ENCODE measurements around the gene BEX4. TPM values are rescaled to one million over a fixed set of nuclear protein-coding genes. Genes with fewer than 3 reads are reported as not detected.
"Not testable (repeated sequence)": the region's sequence is repeated elsewhere in the genome, so short reads cannot be mapped to it uniquely, and the experiment has no call there.

Gene BEX4
- polyA plus RNA-seq, 1 experiment, result 13.6 TPM

DNA sequence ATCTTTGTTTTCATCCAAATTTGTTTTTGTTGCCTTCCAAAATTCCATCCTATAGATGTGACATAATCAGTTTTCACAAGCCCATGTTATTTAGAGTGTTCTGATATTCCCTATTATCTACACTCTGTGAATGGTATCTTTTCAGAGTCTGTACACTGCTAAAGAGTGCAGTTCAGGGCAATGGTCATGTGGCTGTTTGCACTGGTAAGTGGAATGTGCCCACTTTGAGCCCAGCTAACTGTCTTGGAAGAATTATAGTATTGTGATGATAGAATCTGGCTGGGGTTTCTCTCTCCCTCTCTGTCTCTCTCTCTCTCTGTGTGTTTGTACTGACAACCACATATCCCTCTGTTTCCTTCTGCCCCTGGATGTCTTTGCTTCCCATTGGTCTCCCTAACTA, 37.4 kb upstream of the BEX4 start:
- DNase-seq (ENCODE audit: low read depth), result no peak
- no peak overlapping the region for H3K4me3 ChIP-seq (ENCODE audit: low read depth, low read length)
- ChIA-PET POLR2A (no interaction called here), CTCF (interaction anchor here (1.1 to 4.9 kb wide), 4 partner anchors 14 to 244 kb away, joined by 4 to 39 read pairs (median 7); no protein-coding TSS in a partner anchor)
- H3K36me3 ChIP-seq (ENCODE audit: control insufficient read depth, insufficient read depth, low read length), result no peaks in the 10 kb centered on the region
- no peaks in the 10 kb centered on the region for H3K27me3 ChIP-seq (ENCODE audit: control insufficient read depth, insufficient read depth, low read length)
- TF ChIP-seq, protein P1, sequence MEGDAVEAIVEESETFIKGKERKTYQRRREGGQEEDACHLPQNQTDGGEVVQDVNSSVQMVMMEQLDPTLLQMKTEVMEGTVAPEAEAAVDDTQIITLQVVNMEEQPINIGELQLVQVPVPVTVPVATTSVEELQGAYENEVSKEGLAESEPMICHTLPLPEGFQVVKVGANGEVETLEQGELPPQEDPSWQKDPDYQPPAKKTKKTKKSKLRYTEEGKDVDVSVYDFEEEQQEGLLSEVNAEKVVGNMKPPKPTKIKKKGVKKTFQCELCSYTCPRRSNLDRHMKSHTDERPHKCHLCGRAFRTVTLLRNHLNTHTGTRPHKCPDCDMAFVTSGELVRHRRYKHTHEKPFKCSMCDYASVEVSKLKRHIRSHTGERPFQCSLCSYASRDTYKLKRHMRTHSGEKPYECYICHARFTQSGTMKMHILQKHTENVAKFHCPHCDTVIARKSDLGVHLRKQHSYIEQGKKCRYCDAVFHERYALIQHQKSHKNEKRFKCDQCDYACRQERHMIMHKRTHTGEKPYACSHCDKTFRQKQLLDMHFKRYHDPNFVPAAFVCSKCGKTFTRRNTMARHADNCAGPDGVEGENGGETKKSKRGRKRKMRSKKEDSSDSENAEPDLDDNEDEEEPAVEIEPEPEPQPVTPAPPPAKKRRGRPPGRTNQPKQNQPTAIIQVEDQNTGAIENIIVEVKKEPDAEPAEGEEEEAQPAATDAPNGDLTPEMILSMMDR (IDR thresholded peaks at IDR 0.05; ENCODE audit: insufficient read depth, low read depth, low read length), result no peak

DNA sequence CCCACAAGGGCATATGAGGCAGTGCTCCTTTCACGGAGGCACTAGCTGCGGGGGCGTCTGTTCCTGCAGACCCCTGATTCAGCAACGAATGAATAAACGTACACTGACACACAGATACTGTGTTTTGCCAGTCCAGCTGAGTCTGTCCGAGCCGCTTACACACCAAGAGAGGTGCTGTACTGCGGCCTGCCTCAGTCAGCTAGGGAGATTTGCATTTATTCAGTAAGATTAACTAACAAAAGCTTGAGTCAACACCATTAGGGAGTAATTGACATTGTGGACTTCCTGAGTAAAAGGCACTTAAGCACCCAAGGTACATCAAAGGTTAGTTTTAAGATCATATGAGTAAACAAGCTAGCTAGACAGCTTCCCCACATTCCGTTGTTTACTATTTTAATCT, 31.0 kb upstream of the BEX4 start:
- no peak for DNase-seq (ENCODE audit: low read depth)
- ChIA-PET CTCF (no interaction called here), POLR2A (no interaction called here)
- TF ChIP-seq, protein P1 (IDR thresholded peaks at IDR 0.05; ENCODE audit: insufficient read depth, low read depth, low read length), result no peak
- H3K36me3 ChIP-seq (ENCODE audit: control insufficient read depth, insufficient read depth, low read length), result no peaks in the 10 kb centered on the region
- no peak overlapping the region for H3K4me3 ChIP-seq (ENCODE audit: low read depth, low read length)
- no peaks in the 10 kb centered on the region for H3K27me3 ChIP-seq (ENCODE audit: control insufficient read depth, insufficient read depth, low read length)

DNA sequence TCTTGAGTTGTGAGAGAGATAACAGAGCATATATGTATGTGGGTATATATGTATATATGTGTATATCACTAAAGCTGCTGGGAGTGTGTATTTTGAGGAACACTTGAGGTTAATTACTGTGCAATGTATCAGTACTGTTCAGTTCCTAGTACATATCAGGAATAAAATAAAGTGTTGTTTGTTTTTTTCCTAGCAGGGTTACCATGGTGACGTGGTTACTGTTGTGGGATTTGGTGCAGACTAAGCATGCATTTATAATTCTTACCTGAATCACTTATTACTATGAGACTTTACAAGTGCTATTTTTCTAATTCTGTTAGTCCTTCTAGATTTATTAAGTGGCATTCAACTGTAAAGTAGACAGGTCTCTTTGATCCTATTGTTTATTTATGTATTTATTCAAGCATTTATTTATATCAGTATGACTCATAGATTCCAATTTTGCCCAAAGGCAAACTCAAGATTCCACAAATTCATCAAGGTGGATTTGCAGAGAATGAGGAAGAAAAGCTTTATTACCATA, 26.9 kb upstream of the BEX4 start:
- Histone ChIP-seq H3K36me3 (ENCODE audit: control insufficient read depth, insufficient read depth, low read length) (no peaks in the 10 kb centered on the region), H3K27me3 (ENCODE audit: control insufficient read depth, insufficient read depth, low read length) (no peaks in the 10 kb centered on the region), H3K4me3 (ENCODE audit: low read depth, low read length) (no peak overlapping the region)
- TF ChIP-seq, protein P1 (IDR thresholded peaks at IDR 0.05; ENCODE audit: insufficient read depth, low read depth, low read length), result no peak
- POLR2A ChIA-PET, result no interaction called here
- no peak for DNase-seq (ENCODE audit: low read depth)
- CTCF ChIA-PET, result interaction anchor here (0.6 kb wide), 1 partner anchor 219 kb away, joined by 3 read pairs; no protein-coding TSS in a partner anchor

DNA sequence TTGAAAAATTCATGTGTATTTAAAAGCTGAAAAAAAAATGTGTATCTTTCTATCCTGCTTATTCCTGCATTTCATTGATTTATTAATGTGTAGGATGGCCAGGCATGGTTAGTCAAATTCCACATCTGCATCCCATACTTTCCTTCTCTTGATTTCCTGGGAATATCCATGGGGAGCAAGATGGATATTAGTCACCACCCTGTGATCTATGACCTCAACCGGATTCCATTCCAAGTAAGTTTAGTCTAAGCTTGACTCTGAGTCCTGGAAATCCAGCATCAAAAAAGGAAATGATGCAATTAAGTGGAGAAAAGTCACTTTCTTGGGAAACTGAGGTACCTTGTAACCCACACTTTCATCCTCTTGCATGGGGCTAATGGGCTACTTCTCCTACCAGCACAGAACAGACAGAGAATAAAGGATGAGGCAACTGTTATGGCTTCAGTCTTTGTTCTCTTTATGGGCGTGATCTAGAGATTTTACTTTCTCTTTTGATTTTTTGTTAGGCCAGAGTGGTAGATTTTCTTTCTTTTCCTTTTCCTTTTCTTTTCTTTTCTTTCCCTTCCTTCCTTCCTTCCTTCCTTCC, 17.1 kb upstream of the BEX4 start:
- CTCF ChIA-PET, result interaction anchor here (2.0 kb wide), 1 partner anchor 14 kb away, joined by 10 read pairs; no protein-coding TSS in a partner anchor
- H3K4me3 ChIP-seq (ENCODE audit: low read depth, low read length), result no peak overlapping the region
- peak; percentile 35 for DNase-seq (ENCODE audit: low read depth)
- POLR2A ChIA-PET, result no interaction called here
- H3K36me3 ChIP-seq (ENCODE audit: control insufficient read depth, insufficient read depth, low read length), result no peaks in the 10 kb centered on the region
- TF ChIP-seq, protein P1 (IDR thresholded peaks at IDR 0.05; ENCODE audit: insufficient read depth, low read depth, low read length), result no peak
- H3K27me3 ChIP-seq (ENCODE audit: control insufficient read depth, insufficient read depth, low read length), result no peaks in the 10 kb centered on the region

DNA sequence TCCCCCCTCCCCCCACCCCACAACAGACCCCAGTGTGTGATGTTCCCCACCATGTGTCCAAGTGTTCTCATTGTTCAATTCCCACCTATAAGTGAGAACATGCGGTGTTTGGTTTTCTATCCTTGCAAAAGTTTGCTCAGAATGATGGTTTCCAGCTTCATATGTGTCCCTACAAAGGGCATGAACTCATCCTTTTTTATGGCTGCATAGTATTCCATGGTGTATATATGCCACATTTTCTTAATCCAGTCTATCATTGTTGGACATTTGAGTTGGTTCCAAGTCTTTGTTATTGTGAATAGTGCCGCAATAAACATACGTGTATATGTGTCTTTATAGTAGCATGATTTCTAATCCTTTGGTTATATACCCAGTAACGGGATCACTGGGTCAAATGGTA, 16.2 kb upstream of the BEX4 start:
- H3K36me3 ChIP-seq (ENCODE audit: control insufficient read depth, insufficient read depth, low read length); CTCF ChIA-PET; H3K27me3 ChIP-seq (ENCODE audit: control insufficient read depth, insufficient read depth, low read length); POLR2A ChIA-PET; DNase-seq (ENCODE audit: low read depth); H3K4me3 ChIP-seq (ENCODE audit: low read depth, low read length): not testable (repeated sequence)

DNA sequence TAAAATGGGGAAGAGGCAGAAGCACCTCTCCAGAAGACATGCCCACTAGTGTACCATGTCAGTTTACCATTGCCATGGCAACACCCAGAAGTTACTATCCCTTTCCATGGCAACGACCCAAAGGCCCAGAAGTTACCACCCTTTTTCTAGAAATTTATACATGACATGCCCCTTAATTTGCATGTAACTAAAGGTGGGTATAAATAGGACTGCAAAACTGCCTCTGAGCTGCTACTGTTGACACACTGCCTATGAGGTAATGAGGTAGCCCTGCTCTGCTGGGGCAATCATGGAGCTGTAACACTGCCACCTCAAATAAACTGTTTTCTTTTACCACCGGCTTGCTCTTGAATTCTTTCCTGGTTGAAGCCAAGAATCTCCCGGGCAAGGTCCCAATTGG, 13.9 kb upstream of the BEX4 start:
- POLR2A ChIA-PET, result no interaction called here

More for the DNA sequence above, 13.9 kb upstream of the BEX4 start:
- CTCF ChIA-PET, result no interaction called here
- no peak overlapping the region for H3K4me3 ChIP-seq (ENCODE audit: low read depth, low read length)
- DNase-seq (ENCODE audit: low read depth), result no peak
- no peaks in the 10 kb centered on the region for H3K36me3 ChIP-seq (ENCODE audit: control insufficient read depth, insufficient read depth, low read length)
- TF ChIP-seq, protein P1 (IDR thresholded peaks at IDR 0.05; ENCODE audit: insufficient read depth, low read depth, low read length), result no peak
- H3K27me3 ChIP-seq (ENCODE audit: control insufficient read depth, insufficient read depth, low read length), result no peaks in the 10 kb centered on the region

All from BJ (cell line).